HG03066 (cell line): ENCODE data around the gene KIF5A.
"Not testable (repeated sequence)": the region's sequence is repeated elsewhere in the genome, so short reads cannot be mapped to it uniquely, and the experiment has no call there.

Experiments
- ATAC-seq: cut with Tn5 transposase; IDR thresholded peaks from one replicate; pipeline ENCODE4 v1.9.1; 2021; ENCODE audit warnings: low read depth; ENCODE audit not compliant: unreplicated experiment

The KIF5A gene

DNA sequence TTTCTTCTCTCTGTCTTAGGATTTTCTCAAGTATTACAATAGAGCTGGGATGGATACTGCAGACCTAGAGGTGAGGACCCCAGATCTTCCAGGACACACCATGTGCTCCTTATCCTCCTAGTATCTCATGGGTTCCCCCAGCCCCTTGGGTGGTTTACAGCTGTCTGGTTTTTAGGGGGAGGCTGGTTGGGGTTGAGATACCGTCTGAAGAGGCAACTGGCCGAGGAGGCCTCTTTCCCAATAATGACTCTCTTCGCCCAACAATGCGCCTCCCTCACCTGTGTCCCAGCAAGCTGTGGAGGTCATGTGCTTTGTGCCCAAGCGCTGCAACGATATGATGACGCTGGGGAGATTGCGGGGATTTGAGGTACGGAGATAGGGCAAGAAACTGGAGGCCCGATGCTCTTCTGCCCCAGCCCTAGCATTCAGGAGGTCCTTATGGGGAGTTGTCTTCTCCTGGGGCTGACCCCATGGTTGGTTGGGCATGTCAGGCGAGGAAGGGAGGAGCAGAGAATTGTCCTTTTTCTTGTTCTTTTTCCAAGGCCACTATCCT, 65.2 kb downstream of the KIF5A start:
- no peak for ATAC-seq

DNA sequence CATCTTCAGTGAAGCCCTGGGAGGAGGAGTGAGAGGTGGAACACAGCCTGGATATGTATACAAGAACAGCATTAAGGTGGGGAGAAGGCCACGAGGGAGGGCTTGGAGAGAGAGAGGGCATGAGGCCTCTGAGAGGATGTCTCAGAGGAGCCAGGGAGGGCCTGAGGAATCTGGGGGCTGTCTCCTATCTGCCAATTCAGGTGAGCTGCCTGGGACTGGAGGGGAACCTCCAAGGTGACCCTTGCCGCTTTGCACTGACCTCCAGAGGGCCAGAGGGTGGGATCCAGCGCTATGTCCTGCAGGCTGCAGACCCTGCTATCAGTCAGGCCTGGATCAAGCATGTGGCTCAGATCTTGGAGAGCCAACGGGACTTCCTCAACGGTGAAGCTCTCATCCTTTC, 65.8 kb downstream of the KIF5A start:
- ATAC-seq = no peak

DNA sequence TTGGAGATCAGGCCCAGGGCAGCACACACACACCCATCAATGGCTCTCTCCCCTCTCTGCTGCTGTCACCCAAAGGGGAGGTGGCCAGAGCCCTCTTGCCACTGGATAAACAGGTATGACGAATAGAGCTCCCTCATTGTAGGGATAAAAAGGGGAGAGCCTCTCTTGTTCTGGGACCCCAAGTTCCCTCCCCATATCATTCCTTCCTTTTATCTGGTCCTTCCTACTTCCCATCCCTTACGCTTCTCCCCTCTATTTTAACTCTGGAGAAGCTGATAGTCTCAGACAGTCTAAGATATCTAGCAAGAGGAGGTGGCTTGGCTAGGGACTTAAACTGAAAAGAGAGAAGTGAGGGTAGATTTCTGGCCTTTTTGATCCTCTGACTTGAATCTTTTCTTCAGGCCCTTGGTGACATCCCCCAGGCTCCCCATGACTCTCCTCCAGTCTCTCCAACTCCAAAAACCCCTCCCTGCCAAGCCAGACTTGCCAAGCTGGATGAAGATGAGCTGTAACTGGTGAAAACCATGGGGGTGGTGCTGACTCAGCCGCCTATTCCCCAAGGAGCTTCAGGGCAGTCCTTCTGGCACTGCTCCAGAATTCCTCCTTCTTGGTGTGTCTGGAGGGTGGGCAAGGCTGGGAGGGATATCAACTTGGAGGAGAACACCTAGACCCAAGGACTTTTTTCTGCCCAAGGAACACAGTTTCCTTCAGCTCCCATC, 66.7 kb downstream of the KIF5A start:
- no peak for ATAC-seq

DNA sequence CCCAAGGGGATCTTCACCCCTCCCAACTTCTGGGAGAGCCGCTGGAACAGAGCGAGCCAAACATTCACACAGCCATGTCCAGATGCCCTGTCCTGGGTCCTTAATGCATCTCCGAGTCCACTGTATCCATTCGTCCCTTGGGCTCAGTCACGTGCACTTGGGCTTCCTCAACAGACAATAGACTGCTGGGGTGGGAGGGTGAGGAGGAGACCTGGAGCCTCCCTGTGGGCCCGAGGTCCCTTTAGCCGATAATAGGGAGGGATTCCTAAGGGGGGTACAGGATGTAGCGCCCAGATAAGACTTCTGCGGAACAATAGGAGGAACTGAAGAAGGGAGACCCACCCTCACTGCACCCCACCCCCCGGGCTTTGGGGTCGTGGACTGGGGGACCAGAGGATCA, 68.1 kb downstream of the KIF5A start:
- ATAC-seq = no peak

DNA sequence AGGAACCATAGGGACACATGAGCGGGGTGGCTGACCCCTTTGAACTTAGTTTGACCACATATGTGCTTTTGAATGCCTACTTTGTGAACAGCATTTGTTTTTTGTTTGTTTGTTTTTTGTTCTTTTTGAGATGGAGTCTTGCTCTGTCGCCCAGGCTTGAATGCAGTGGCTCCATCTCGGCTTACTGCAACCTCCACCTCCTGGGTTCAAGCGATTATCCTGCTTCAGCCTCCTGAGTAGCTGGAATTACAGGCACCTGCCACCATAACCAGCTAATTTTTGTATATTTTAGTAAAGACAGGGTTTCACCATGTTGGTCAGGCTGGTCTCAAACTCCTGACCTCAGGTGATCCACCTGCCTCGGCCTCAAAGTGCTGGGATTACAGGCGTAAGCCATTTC, 68.6 kb downstream of the KIF5A start:
- ATAC-seq = not testable (repeated sequence)

DNA sequence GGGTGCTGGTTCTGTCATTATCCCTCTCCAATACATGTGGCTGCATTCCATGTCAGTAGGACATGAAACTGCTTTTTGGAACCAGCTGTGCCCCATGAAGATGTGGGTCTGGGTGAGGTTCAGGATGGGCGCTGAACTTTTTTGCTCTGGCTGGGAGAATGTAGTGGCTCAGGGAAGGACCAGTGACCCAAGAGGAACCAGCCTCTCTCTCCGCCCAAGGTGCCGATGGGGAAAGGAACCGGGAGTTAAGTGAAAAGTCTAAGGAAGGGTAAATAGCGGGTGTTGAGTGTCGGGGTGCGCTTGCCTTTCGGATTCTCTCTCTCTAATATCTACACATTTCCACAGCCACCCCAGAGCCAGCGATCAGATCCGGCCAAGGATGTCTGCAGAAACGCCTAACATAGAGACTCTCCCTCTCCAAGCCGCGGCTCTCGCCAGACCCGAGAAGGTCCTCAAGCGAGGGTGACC, 69.2 kb downstream of the KIF5A start:
- no peak for ATAC-seq

DNA sequence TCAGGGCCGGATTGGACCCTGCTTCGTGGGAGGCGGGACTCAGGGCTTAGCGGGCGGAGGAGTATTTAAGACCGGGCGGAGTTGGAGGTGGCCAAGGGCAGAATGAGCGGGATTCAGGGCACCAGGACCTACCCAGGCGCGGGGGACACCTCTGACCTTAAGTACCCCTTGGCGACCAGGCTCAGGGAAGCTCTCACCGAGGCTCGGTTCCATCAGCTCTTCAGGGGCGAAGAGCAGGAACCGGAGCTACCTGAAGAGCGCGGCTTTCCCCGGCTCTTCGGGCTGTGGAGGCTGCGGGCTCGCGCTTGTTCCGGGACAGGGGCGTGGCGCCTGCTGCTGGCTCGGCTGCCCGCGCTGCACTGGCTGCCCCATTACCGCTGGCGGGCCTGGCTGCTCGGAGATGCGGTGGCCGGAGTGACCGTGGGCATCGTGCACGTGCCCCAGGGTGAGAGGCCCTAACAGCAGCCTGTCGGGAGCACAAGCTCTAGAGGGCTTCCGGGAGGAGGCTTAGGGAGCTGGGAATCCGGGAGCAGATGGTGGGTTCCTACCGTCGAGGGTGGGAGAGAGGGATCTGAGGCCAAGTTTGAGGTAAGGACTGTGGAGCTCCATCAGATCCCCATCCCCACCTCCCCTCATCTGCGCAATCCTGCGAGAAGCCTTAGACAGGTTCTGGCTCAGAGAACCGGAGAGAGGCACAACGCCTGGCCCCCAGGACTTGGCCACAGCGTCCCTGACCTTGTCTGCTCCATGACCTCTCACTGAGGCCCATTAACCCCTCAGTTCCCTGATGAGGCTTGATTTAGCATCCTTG, 69.8 kb downstream of the KIF5A start:
- ATAC-seq = no peak

DNA sequence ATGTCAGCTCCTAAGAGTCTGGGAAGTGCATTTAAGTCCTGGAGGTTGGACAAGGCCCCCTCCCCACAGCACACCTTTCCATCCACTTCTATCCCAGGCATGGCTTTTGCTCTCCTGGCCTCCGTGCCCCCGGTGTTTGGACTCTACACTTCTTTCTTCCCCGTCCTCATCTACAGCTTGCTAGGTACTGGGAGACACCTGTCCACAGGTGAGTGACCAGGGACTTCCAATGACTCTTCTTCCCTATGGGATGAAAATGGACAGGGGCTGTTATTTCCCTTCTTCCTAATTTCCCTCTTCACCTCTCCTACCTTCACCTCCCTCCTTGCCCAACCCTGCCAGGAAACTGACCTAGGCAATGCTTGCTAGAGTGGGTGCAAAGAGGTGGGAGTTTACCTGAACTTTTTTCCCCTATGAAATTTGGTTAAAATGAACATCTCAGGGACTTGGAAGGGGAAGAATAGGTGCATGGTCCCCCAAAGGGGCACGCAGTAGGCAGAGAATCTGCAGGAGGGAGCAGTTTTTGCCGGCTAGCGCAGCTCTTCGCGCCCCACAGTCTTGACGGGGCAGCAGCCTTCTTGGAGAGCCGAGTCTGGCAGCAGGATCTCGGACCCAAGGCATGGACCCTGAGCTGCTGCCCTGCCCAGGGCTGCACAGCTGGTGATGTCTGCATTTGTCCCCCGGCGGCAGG, 70.5 kb downstream of the KIF5A start:
- ATAC-seq = no peak

DNA sequence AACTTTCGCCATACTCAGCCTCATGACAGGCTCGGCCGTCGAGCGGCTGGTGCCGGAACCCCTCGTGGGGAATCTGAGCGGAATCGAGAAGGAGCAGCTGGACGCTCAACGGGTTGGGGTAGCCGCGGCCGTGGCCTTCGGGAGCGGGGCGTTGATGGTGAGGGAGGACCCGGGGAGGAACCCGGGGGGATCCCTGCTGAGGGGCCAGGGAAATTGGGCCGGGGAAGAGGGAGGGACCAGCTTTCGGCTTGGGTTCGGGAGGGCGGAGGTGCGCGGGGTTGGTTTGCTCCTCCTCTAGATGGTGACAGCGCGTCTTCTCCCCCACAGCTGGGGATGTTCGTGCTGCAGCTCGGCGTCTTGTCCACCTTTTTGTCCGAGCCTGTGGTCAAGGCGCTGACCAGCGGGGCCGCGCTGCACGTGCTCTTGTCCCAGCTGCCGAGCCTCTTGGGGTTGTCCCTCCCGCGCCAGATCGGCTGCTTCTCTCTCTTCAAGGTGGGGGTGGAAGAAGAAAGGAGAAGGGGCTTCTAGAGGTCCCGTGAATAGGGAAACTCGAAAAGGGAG, 71.2 kb downstream of the KIF5A start:
- no peak for ATAC-seq

DNA sequence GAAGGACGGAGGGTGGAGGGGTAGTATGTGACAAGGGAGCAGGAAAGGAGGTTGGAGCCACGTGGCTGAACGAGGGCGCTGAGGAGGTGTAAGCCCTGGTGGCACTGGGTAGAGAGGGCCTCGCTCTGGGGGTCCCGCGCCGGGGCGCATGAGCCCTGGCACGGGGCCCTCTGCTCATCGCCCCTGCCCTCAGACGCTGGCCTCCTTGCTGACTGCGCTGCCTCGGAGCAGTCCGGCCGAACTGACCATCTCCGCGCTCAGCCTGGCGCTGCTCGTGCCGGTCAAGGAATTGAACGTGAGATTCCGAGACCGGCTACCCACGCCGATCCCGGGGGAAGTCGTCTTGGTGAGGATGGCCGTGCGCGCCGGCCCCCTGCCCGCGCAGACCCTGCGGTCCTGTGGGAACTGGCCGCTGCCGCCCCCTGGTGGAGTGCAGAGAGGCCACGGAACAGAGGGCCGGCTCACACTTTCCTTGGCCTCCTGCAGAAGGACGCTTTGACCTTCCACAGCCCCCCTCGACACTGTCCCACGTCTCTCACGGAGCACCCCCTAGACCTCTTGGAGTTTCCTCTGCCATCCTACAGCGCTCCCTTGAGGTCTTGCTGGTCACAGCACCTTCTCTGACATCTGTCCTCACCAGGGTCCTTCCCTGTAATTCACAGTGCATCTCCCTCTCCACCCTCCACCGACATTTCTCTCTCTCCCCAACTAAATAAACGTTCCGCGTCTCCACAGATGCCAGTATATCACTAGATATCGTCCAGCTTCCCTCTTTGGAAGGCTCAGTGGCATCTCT, 71.9 kb downstream of the KIF5A start:
- no peak for ATAC-seq

DNA sequence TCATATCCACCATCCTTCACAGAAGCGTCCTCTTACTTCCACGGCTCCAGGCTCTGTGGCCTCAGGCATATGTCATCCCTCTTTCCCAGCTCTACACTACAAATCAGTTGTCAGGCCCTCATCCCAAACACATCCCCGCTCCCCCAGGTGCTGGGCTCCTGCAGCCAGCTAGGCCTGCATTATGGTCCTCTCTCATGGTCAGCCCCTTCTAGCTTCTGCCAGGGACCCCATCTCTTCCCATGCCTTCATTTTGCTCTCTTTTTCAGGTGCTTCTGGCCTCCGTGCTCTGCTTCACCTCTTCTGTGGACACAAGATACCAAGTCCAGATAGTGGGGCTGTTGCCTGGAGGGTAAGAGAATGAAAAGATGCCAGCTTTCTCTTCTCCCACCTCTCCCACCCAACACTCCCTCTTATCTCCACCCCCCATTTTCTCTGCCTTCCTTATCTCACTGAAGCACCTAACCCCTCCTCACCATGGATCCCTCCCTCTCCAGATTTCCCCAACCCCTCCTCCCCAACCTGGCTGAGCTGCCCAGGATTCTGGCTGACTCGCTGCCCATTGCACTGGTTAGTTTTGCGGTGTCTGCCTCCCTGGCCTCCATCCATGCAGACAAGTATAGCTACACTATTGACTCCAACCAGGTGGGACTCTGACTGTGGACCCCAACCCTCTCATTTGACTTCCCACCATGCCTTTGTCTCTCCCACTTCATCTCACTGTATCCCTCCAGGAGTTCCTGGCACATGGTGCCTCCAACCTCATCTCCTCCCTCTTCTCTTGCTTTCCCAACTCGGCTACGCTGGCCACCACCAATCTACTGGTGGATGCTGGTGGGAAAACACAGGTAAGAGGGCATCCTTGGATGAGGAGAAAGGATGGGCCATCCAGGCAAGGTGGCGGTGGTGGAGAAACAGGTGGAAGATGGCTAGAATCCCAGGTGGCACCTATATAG, 72.7 kb downstream of the KIF5A start:
- ATAC-seq = no peak

DNA sequence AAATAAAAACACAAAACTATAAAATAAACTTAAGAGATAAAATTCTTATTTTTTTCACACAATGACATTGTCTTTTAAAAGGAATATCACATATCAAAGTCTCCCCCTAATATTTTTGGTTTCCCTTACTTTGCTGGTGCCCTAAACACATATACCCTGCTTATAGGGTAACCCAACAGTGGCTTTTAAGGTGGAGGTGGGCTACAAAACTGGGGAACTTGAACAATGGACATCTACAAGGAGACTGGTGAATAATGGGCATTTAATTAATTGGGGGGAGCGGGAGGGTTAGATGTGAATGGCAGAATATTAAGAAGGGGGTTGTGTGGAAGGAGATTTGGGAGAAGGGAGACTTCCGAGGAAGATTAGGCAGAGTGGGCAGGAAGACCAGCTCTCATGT, 73.5 kb downstream of the KIF5A start:
- no peak for ATAC-seq

DNA sequence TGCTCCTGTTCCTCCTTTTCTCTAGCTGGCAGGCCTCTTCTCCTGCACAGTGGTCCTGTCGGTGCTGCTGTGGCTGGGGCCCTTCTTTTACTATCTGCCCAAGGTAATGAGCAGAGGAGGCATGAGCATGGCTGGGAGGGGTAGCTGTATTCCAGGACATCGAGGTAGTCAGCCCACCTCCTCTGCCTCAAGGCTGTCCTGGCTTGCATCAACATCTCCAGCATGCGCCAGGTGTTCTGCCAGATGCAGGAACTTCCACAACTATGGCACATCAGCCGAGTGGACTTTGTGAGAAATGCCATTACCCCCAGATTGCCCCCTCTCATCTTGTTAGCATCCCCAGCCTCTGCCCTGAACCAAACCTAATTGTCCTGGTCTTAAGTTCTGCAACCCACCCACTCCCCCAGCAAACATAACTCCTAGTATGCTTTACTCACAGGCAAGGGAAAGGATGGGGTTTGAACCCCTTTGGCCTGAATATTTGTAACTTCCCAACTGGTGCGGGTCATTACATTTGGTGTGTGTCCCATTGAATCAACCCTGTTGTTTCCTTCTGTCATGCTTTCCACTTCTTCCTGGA, 74.1 kb downstream of the KIF5A start:
- no peak for ATAC-seq

DNA sequence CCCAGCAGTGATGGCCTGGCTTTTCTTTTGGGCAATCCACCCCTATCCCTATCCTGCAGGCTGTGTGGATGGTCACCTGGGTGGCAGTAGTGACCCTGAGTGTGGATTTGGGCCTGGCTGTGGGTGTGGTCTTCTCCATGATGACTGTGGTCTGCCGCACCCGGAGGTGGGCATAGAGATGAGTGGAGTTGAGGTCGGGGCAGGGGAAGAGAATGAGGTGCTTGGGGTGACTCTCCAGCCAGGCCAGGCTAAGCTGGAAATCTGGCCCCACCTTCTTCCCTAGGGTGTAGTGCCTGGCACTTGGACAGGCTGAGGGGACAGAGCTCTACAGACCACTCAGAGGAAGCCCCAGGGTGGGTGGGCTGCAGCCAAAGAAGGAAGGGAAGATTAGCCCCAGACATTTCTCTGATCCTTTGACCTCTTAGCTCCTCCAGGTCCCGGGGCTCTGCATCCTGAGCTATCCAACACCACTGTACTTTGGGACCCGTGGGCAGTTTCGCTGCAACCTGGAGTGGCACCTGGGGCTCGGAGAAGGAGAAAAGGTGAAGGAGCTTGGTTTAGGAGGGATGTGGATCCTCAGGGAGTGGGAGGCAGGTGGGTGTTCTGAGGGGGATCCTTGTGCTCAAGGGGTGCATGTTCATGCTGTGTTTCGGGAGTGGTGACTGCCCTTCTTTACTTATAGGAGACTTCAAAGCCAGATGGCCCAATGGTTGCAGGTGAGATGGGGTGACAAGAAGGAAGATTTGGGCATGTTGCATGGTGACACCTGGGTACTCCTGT, 74.8 kb downstream of the KIF5A start:
- ATAC-seq = no peak

DNA sequence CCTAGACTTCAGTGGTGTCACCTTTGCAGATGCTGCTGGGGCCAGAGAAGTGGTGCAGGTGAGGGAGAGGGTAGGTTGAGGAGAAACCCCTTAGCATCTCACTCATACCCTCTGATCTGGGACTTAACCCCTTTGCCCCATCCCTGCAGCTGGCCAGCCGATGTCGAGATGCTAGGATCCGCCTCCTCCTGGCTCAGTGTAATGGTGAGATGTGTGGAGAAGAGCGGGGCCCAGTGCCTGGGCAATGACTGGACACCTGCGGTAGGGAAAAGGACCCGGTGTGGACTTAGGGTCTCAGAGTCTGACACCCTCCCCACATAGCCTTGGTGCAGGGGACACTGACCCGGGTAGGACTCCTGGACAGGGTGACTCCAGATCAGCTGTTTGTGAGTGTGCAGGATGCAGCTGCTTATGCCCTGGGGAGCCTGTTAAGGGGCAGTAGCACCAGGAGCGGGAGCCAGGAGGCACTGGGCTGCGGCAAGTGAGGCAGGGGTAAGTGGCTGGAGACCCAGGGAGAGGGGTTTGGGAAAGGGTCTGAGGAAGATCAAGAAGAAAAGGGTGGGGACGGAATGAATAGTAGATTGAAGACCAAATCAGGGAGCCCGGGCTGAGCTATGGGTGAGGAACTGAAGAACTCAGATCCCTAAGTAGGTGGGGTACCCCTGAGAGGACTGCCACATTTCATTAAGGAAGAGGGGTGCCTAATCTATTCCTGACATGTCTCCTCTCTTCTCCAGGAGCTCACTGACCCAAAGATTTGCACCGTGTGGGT, 75.6 kb downstream of the KIF5A start:
- ATAC-seq = no peak

DNA sequence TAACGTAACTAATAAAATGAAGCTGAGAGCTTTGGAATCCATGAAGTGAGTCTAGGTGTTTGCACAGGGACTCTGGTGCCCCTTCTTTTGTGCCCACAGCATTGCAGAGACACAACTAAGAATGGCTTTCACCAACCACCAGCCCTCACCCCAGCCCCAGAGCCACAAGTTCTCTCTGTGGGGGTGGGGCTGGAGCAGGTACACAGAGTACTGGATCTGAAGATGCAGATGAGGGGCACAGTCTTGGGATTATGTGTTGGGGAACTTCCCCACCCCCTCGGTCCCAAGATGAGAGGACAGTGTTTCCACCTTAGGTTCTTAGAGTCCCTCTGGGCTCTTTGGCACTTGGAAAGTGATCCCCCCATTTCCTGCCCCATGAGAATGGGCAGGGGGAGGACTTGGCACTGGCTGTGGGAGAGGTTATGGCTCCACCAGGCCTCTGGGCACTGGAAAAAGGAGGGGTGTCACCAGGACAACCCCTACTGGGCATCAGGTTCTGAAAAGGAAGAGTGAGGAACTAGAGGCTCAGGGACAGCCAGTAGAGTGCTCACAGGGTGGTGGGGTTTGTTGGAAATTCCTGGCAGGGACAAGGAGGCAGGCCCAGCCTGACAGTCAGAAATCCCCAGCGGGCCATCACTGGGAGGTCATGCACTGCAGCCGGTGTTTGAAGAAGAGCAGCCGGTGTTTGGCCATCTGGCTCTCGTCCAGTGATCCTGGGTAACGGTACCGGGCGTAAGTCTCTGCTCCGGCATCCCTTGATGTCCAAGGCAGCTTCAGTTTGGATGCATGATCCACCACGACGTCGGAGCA, 76.5 kb downstream of the KIF5A start:
- ATAC-seq = no peak
